HCT116 (cell line): ENCODE measurements around the gene QPCTL. TPM values are rescaled to one million over a fixed set of nuclear protein-coding genes. Genes with fewer than 3 reads are reported as not detected.

Experiments used
- ATAC-seq: fragments of 200-7000 bp; cut with Tn5 transposase; 2 replicates; pipeline ENCODE4 v1.9.1; 2020; ENCODE audit warnings: mild to moderate bottlenecking, moderate library complexity
- BruUV-seq: library from RNA; stranded (reverse); fragments of 400-500 nt; replicated peaks from 2 replicates; lab custom pipeline; 2021; lab: Mats Ljungman, UMichigan
- CTCF ChIA-PET: fragments of 300-600 bp; sonication (Branson Sonifier 250); formaldehyde crosslinking; loops from one replicate; lab custom pipeline; 2021; ENCODE audit warnings: antibody characterized with exemption; lab: Charles Lee
- POLR2A ChIA-PET: fragments of 300-600, 350-600 bp; sonication (Branson Sonifier 250); formaldehyde crosslinking; loops from one replicate; lab custom pipeline; 2021; ENCODE audit warnings: antibody characterized with exemption; lab: Charles Lee
- RAD21 ChIA-PET, 2 experiments: fragments of 300-600 bp; sonication (Branson Sonifier 250); formaldehyde crosslinking; loops; one replicate each; lab custom pipeline; 2023; ENCODE audit warnings: low total read pairs in 2 of 2; ENCODE audit not compliant: uncharacterized antibody in 2 of 2, unreplicated experiment in 2 of 2, low non-redundant PET in 1 of 2; lab: Charles Lee
- DNase-seq: peaks from one replicate; pipeline ENCODE4 v3.0.0-alpha.2; 2010; ENCODE audit warnings: low read depth, low spot score
- H2AFZ ChIP-seq: fragments of 200-600 bp; shearing (Covaris generic), sonication (generic); 2 replicates; pipeline ENCODE4 v1.6.1; 2017; ENCODE audit warnings: low read depth, mixed run types, mixed read lengths, antibody characterized with exemption, low read length; ENCODE audit not compliant: poor library complexity, severe bottlenecking
- H3K27ac ChIP-seq: 2 replicates; pipeline ENCODE4 v1.5.1; 2012; ENCODE audit warnings: low read depth, low read length
- H3K27me3 ChIP-seq: fragments of 200-600 bp; sonication (generic); 2 replicates; pipeline ENCODE4 v1.6.1; 2016; ENCODE audit warnings: mixed run types, low read length, mixed read lengths; ENCODE audit not compliant: insufficient read depth
- H3K36me3 ChIP-seq, 2 experiments: fragments of 200-500 bp in 1 of 2; fragments of 200-600 bp in 1 of 2; sonication (Bioruptor generic) in 1 of 2; sonication (generic) in 1 of 2; 2 replicates each; pipeline versions ENCODE4 v1.5.1 to v1.6.1; 2014 to 2016; ENCODE audit warnings: low read length in 2 of 2, inconsistent platforms in 1 of 2, mixed read lengths in 1 of 2, mixed run types in 1 of 2; ENCODE audit not compliant: insufficient read depth in 2 of 2, control insufficient read depth in 1 of 2
- H3K4me1 ChIP-seq, 2 experiments: fragments of 200-600 bp in 1 of 2; sonication (generic) in 1 of 2; 2 replicates each; pipeline versions ENCODE4 v1.5.1 to v1.6.1; 2012 to 2017; ENCODE audit warnings: low read length in 2 of 2, inconsistent platforms in 1 of 2, mild to moderate bottlenecking in 1 of 2, mixed read lengths in 1 of 2, mixed run types in 1 of 2, moderate library complexity in 1 of 2; ENCODE audit not compliant: insufficient read depth in 2 of 2, control insufficient read depth in 1 of 2
- H3K4me2 ChIP-seq: fragments of 200-600 bp; sonication (generic); 2 replicates; pipeline ENCODE4 v1.6.1; 2017; ENCODE audit warnings: mixed run types, low read length, mixed read lengths
- H3K4me3 ChIP-seq, 2 experiments: fragments of 200-600 bp in 1 of 2; sonication (generic) in 1 of 2; replicated peaks in 1 of 2; 2 replicates each; pipeline ENCODE4 v1.5.1; 2011 to 2016; ENCODE audit warnings: low read length in 2 of 2, control low read depth in 1 of 2, low read depth in 1 of 2, mild to moderate bottlenecking in 1 of 2, mixed read lengths in 1 of 2, mixed run types in 1 of 2
- H3K79me2 ChIP-seq: fragments of 200-600 bp; sonication (generic); 2 replicates; pipeline ENCODE4 v1.6.1; 2017; ENCODE audit warnings: mild to moderate bottlenecking, mixed run types, low read length, moderate library complexity, mixed read lengths; ENCODE audit not compliant: insufficient read depth
- H3K9ac ChIP-seq: fragments of 200-600 bp; sonication (generic); 2 replicates; pipeline ENCODE4 v1.6.1; 2016; ENCODE audit warnings: low read length, mixed read lengths
- H3K9me2 ChIP-seq: fragments of 200-600 bp; sonication (generic), shearing (Covaris generic); 2 replicates; pipeline ENCODE4 v1.6.1; 2017; ENCODE audit warnings: mixed run types, mild to moderate bottlenecking, moderate library complexity; ENCODE audit not compliant: insufficient read depth
- H3K9me3 ChIP-seq, 2 experiments: fragments of 200-500 bp in 1 of 2; fragments of 200-600 bp in 1 of 2; sonication (Bioruptor generic) in 1 of 2; sonication (generic) in 1 of 2; 2 replicates each; pipeline ENCODE4 v1.6.1; 2014 to 2017; ENCODE audit warnings: low read length in 2 of 2, mixed read lengths in 2 of 2, inconsistent platforms in 1 of 2, low read depth in 1 of 2, mild to moderate bottlenecking in 1 of 2, mixed run types in 1 of 2, moderate library complexity in 1 of 2; ENCODE audit not compliant: control insufficient read depth in 1 of 2, insufficient read depth in 1 of 2
- H4K20me1 ChIP-seq: fragments of 200-600 bp; sonication (generic), shearing (Covaris generic); 2 replicates; pipeline ENCODE4 v1.6.1; 2017; ENCODE audit warnings: mixed run types, mild to moderate bottlenecking, moderate library complexity; ENCODE audit not compliant: insufficient read depth
- CBX3 ChIP-seq: IDR thresholded peaks from 2 replicates; pipeline ENCODE4 v1.6.1; 2012; ENCODE audit warnings: low read depth
- EGR1 ChIP-seq: IDR thresholded peaks from 2 replicates; pipeline ENCODE4 v1.6.1; 2012; ENCODE audit warnings: low read depth
- ELF1 ChIP-seq: IDR thresholded peaks from 2 replicates; pipeline ENCODE4 v1.6.1; 2012; ENCODE audit warnings: low read depth, borderline replicate concordance
- JUND ChIP-seq: IDR thresholded peaks from 2 replicates; pipeline ENCODE4 v1.6.1; 2012
- MAX ChIP-seq: IDR thresholded peaks from 2 replicates; pipeline ENCODE4 v1.6.1; 2012
- POLR2AphosphoS5 ChIP-seq: IDR thresholded peaks from 2 replicates; pipeline ENCODE4 v1.6.1; 2011; ENCODE audit warnings: mild to moderate bottlenecking, low read depth, low read length, moderate library complexity
- SP1 ChIP-seq: IDR thresholded peaks from 2 replicates; pipeline ENCODE4 v1.6.1; 2012; ENCODE audit warnings: low read depth
- ZFX ChIP-seq: fragments of 450-650 bp; IDR thresholded peaks from 2 replicates; pipeline ENCODE4 v1.6.1; 2017
- ZNF274 ChIP-seq: fragments of 200-500 bp; sonication (Bioruptor generic); IDR thresholded peaks from 2 replicates; pipeline ENCODE4 v1.6.1; 2014; ENCODE audit warnings: mild to moderate bottlenecking, low read depth, low read length, inconsistent platforms
- intact Hi-C: fragments of 100-400 bp; cut with micrococcal nuclease; formaldehyde crosslinking; loops from 2 replicates; pipeline ENCODE4 v1.10.0; 2022
- total RNA-seq: library from RNA; stranded (reverse); gene quantifications from one replicate; pipeline ENCODE4 v1.2.1, GENCODE V29; 2021; ENCODE audit not compliant: unreplicated experiment
- TF ChIP-seq, protein P1 (sequence below): IDR thresholded peaks from 2 replicates; pipeline ENCODE4 v1.6.1; 2011; ENCODE audit warnings: mild to moderate bottlenecking, low read length, moderate library complexity; ENCODE audit not compliant: insufficient replicate concordance; ENCODE audit errors: extremely low read depth
- TF ChIP-seq, protein P2 (sequence below): IDR thresholded peaks from 2 replicates; pipeline ENCODE4 v1.6.1; 2012

Gene QPCTL
- total RNA-seq, 1 experiment from 2014 or later, result 19.5 TPM

- intact Hi-C loops, result loop anchor here (1.0 to 5.0 kb wide), 4 partner anchors 37 to 159 kb away; no protein-coding TSS in a partner anchor
- Histone ChIP-seq H3K27ac (no peak overlapping the region), H3K9ac (no peak overlapping the region), H3K4me2 (no peak overlapping the region), H3K36me3 (no peaks in the 10 kb centered on the region), H3K4me1 (peaks cover 28 to 59% of the 10 kb centered on the region in 2 experiments), H3K27me3 (no peaks in the 10 kb centered on the region), H3K4me3 (no peak overlapping the region), H3K9me3 (no peaks in the 10 kb centered on the region), H2AFZ (no peak overlapping the region), H4K20me1 (no peaks in the 10 kb centered on the region)
- POLR2A ChIA-PET, result interaction anchor here (2.2 to 4.7 kb wide), 2 partner anchors 29 to 53 kb away, joined by 14 to 54 read pairs; no protein-coding TSS in a partner anchor
- ATAC-seq (no peak), DNase-seq (no peak)
- CTCF ChIA-PET, result interaction anchor here (2.2 to 3.6 kb wide), 6 partner anchors 23 to 205 kb away, joined by 6 to 40 read pairs (median 16); partner anchors contain the start of genes GIPR and OPA3
- BruUV-seq, result no TSS peak
- TF ChIP-seq ZNF274 (no peak), EGR1 (no peak), JUND (no peak), ZFX (no peak), ELF1 (no peak), MAX (no peak), SP1 (no peak), POLR2AphosphoS5 (no peak), CBX3 (no peak)
- TF ChIP-seq, protein P1, sequence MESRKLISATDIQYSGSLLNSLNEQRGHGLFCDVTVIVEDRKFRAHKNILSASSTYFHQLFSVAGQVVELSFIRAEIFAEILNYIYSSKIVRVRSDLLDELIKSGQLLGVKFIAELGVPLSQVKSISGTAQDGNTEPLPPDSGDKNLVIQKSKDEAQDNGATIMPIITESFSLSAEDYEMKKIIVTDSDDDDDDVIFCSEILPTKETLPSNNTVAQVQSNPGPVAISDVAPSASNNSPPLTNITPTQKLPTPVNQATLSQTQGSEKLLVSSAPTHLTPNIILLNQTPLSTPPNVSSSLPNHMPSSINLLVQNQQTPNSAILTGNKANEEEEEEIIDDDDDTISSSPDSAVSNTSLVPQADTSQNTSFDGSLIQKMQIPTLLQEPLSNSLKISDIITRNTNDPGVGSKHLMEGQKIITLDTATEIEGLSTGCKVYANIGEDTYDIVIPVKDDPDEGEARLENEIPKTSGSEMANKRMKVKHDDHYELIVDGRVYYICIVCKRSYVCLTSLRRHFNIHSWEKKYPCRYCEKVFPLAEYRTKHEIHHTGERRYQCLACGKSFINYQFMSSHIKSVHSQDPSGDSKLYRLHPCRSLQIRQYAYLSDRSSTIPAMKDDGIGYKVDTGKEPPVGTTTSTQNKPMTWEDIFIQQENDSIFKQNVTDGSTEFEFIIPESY, result no peak
- TF ChIP-seq, protein P2, sequence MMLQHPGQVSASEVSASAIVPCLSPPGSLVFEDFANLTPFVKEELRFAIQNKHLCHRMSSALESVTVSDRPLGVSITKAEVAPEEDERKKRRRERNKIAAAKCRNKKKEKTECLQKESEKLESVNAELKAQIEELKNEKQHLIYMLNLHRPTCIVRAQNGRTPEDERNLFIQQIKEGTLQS, result no peak
- TF ChIP-seq, all 23 proteins: peak for 0
- H3K9me2 ChIP-seq, result no peaks in the 10 kb centered on the region
- no peaks in the 10 kb centered on the region for H3K79me2 ChIP-seq
- RAD21 ChIA-PET, result no interaction called here
These were observed 48.3 kb upstream of the QPCTL start for GRCh38 chr19:45643927-45644771.
